GM12878 (cell line): Measurements from ENCODE around the gene ANKAR. TPM values are rescaled to one million over a fixed set of nuclear protein-coding genes. Genes with fewer than 3 reads are reported as not detected.
A peak's percentile ranks its signal among the peaks of the same experiment; 100 is the strongest.

Experiments
- ATAC-seq: fragments of 200-7000 bp; cut with Tn5 transposase; 3 replicates; pipeline ENCODE4 v1.9.1; 2020; ENCODE audit warnings: mild to moderate bottlenecking, moderate library complexity
- Bru-seq: library from RNA; stranded (reverse); fragments of 400-500 nt; gene quantifications from one replicate; lab custom pipeline; 2021; lab: Mats Ljungman, UMichigan
- BruChase-seq, 2 experiments: library from RNA; stranded (reverse); fragments of 400-500 nt; gene quantifications; one replicate each; lab custom pipeline; 2021; lab: Mats Ljungman, UMichigan
- BruUV-seq: library from RNA; stranded (reverse); fragments of 400-500 nt; replicated peaks from 2 replicates; lab custom pipeline; 2021; lab: Mats Ljungman, UMichigan
- CTCF ChIA-PET: fragments of 300-600 bp; sonication (Branson Sonifier 250); formaldehyde crosslinking; extraction: SDS; loops from one replicate; lab custom pipeline; 2021; ENCODE audit warnings: inconsistent platforms; lab: Yijun Ruan, JAX
- POLR2A ChIA-PET: fragments of 350-600 bp; formaldehyde crosslinking; extraction: SDS; loops from one replicate; lab custom pipeline; 2021; ENCODE audit warnings: inconsistent platforms; lab: Charles Lee
- RAD21 ChIA-PET: fragments of 300-600 bp; sonication (Branson Sonifier 250); formaldehyde crosslinking; loops from one replicate; lab custom pipeline; 2023; ENCODE audit warnings: antibody characterized with exemption; ENCODE audit not compliant: unreplicated experiment; lab: Charles Lee
- SMC1A ChIA-PET: fragments of 300-600 bp; sonication (Branson Sonifier 250); formaldehyde crosslinking; loops from one replicate; lab custom pipeline; 2023; ENCODE audit not compliant: unreplicated experiment, uncharacterized antibody; lab: Charles Lee
- DNase-seq: peaks from one replicate; pipeline ENCODE4 v3.0.0-alpha.2; 2011; ENCODE audit warnings: low read depth, low spot score
- FAIRE-seq: peaks from 3 replicates; lab custom pipeline; 2011; peaks lifted over from hg19 to GRCh38; lab: Jason Lieb, UNC
- H2AFZ ChIP-seq: 2 replicates; pipeline ENCODE4 v1.6.0; 2011; ENCODE audit warnings: low read depth, low read length, control low read depth; ENCODE audit not compliant: control insufficient read depth
- H3K27ac ChIP-seq: 2 replicates; pipeline ENCODE4 v1.5.1; 2011; ENCODE audit warnings: control low read depth; ENCODE audit not compliant: control insufficient read depth, insufficient read depth
- H3K27me3 ChIP-seq, 2 experiments: replicated peaks in 1 of 2; 2 replicates each; pipeline versions ENCODE4 v1.6.0 to v1.6.1; 2011; ENCODE audit warnings: low read length in 1 of 2; ENCODE audit not compliant: control insufficient read depth in 2 of 2, insufficient read depth in 2 of 2
- H3K36me3 ChIP-seq, 2 experiments: 2 replicates each; pipeline ENCODE4 v1.5.1; 2011; ENCODE audit warnings: low read length in 1 of 2; ENCODE audit not compliant: control insufficient read depth in 2 of 2, insufficient read depth in 2 of 2
- H3K4me1 ChIP-seq: 2 replicates; pipeline ENCODE4 v1.6.1; 2011; ENCODE audit warnings: mild to moderate bottlenecking, low read length, moderate library complexity, mixed read lengths; ENCODE audit not compliant: control insufficient read depth, insufficient read depth
- H3K4me2 ChIP-seq: 2 replicates; pipeline ENCODE4 v1.6.0; 2011; ENCODE audit warnings: control low read depth; ENCODE audit not compliant: control insufficient read depth, insufficient read depth
- H3K4me3 ChIP-seq: fragments of 200-600 bp; sonication (generic); 2 replicates; pipeline ENCODE4 v1.5.1; 2016
- H3K79me2 ChIP-seq: 2 replicates; pipeline ENCODE4 v1.6.0; 2011; ENCODE audit warnings: low read length; ENCODE audit not compliant: control insufficient read depth, insufficient read depth
- H3K9ac ChIP-seq: 2 replicates; pipeline ENCODE4 v1.8.0; 2011; ENCODE audit warnings: low read length, control low read depth, mixed read lengths; ENCODE audit not compliant: control insufficient read depth, insufficient read depth
- H3K9me3 ChIP-seq: replicated peaks from 3 replicates; pipeline ENCODE4 v1.5.1; 2011; ENCODE audit warnings: mild to moderate bottlenecking, low read length; ENCODE audit not compliant: control insufficient read depth, insufficient read depth
- H4K20me1 ChIP-seq: 2 replicates; pipeline ENCODE4 v1.6.0; 2011; ENCODE audit not compliant: control insufficient read depth, insufficient read depth
- ASH2L ChIP-seq: fragments of 300-600, 200-600 bp; sonication (generic); IDR thresholded peaks from 2 replicates; pipeline ENCODE4 v1.6.1; 2017; ENCODE audit warnings: low read depth, mild to moderate bottlenecking, borderline replicate concordance
- GATAD2B ChIP-seq: fragments of 450-650 bp; conservative IDR thresholded peaks from 2 replicates; pipeline ENCODE4 v1.6.1; 2017; ENCODE audit warnings: low read depth, mild to moderate bottlenecking, moderate library complexity
- IKZF1 ChIP-seq: fragments of 450-650 bp; conservative IDR thresholded peaks from 2 replicates; pipeline ENCODE4 v1.6.1; 2017; ENCODE audit warnings: antibody characterized with exemption, mild to moderate bottlenecking
- IKZF2 ChIP-seq, 2 experiments: fragments of 450-650 bp; IDR thresholded peaks; 2 replicates each; pipeline ENCODE4 v1.6.1; 2017; ENCODE audit warnings: mild to moderate bottlenecking in 2 of 2, moderate library complexity in 2 of 2
- RAD51 ChIP-seq: fragments of 450-650 bp; IDR thresholded peaks from 2 replicates; pipeline ENCODE4 v1.6.1; 2016; ENCODE audit warnings: moderate library complexity, mild to moderate bottlenecking, inconsistent platforms
- STAT3 ChIP-seq: IDR thresholded peaks from 2 replicates; pipeline ENCODE4 v1.6.1; 2011; ENCODE audit warnings: low read depth, low read length, improper control_type of control experiment
- YBX1 ChIP-seq: fragments of 450-650 bp; IDR thresholded peaks from 2 replicates; pipeline ENCODE4 v1.6.1; 2016; ENCODE audit warnings: antibody characterized with exemption
- ZBED1 ChIP-seq: IDR thresholded peaks from 2 replicates; pipeline ENCODE4 v1.6.1; 2016; ENCODE audit warnings: borderline replicate concordance
- ZSCAN29 ChIP-seq: fragments of 450-650 bp; IDR thresholded peaks from 2 replicates; pipeline ENCODE4 v1.6.1; 2017; ENCODE audit warnings: mild to moderate bottlenecking, moderate library complexity
- whole genome bisulfite sequencing: methylation state at CpG from one replicate; pipeline ENCODE4 v1.1.6; 2016; ENCODE audit warnings: low lambda C conversion rate; ENCODE audit not compliant: insufficient replicate concordance, insufficient coverage; ENCODE audit errors: missing lambda C conversion rate; 5-methylcytosine and 5-hydroxymethylcytosine counted together
- in situ Hi-C: fragments of 300-500 bp; cut with MboI; formaldehyde crosslinking; loops from 9 replicates; pipeline ENCODE4 v1.14.3; 2018; ENCODE audit warnings: mixed read lengths
- intact Hi-C: fragments of 100-400 bp; cut with micrococcal nuclease; formaldehyde crosslinking; loops from one replicate; pipeline ENCODE4 v1.14.2; 2022; ENCODE audit not compliant: unreplicated experiment
- long read RNA-seq, 2 experiments: library from polyadenylated mRNA; unstranded; transcript quantifications; one replicate each; pipeline ENCODE4 v2.0.0, GENCODE V29; 2019 to 2020
- polyA minus RNA-seq, 3 experiments: library from RNA; depleted of rRNA, polyadenylated mRNA; stranded (reverse); fragments of >200 nt; gene quantifications; 2 replicates each; pipeline ENCODE4 v1.2.3, GENCODE V29; 2011
- polyA plus RNA-seq, 11 experiments: library from polyadenylated mRNA; depleted of rRNA in 4 of 11; unstranded in 6 of 11; stranded (reverse) in 5 of 11; fragments of >200 nt; fragmentation: Nextera tagmentation in 4 of 11; fragmentation: Illumina TruSeq in 1 of 11; extraction: Ambion mirVana in 4 of 11; extraction: Trizol in 1 of 11; gene quantifications; 1 replicate in 1 of 11; 2 replicates in 10 of 11; pipeline versions ENCODE4 v1.2.1 to v1.2.3, GENCODE V29; 2011 to 2016; ENCODE audit warnings: inconsistent platforms in 2 of 11, missing spikeins in 2 of 11, low read depth in 1 of 11
- total RNA-seq, 4 experiments: library from RNA; depleted of rRNA in 3 of 4; stranded (reverse); fragments of >200 nt in 3 of 4; fragmentation: Illumina TruSeq in 1 of 4; extraction: Trizol in 1 of 4; gene quantifications; 2 replicates each; pipeline versions ENCODE4 v1.2.1 to v1.2.3, GENCODE V29; 2013 to 2021
- TF ChIP-seq, protein P1 (sequence below): fragments of 150-350 bp; IDR thresholded peaks from 2 replicates; pipeline ENCODE4 v1.6.1; 2014; ENCODE audit warnings: mild to moderate bottlenecking, low read depth, low read length
- TF ChIP-seq, protein P2 (sequence below): IDR thresholded peaks from 2 replicates; pipeline ENCODE4 v1.6.1; 2012; ENCODE audit warnings: low read depth, low read length, improper control_type of control experiment

The ANKAR gene, protein sequence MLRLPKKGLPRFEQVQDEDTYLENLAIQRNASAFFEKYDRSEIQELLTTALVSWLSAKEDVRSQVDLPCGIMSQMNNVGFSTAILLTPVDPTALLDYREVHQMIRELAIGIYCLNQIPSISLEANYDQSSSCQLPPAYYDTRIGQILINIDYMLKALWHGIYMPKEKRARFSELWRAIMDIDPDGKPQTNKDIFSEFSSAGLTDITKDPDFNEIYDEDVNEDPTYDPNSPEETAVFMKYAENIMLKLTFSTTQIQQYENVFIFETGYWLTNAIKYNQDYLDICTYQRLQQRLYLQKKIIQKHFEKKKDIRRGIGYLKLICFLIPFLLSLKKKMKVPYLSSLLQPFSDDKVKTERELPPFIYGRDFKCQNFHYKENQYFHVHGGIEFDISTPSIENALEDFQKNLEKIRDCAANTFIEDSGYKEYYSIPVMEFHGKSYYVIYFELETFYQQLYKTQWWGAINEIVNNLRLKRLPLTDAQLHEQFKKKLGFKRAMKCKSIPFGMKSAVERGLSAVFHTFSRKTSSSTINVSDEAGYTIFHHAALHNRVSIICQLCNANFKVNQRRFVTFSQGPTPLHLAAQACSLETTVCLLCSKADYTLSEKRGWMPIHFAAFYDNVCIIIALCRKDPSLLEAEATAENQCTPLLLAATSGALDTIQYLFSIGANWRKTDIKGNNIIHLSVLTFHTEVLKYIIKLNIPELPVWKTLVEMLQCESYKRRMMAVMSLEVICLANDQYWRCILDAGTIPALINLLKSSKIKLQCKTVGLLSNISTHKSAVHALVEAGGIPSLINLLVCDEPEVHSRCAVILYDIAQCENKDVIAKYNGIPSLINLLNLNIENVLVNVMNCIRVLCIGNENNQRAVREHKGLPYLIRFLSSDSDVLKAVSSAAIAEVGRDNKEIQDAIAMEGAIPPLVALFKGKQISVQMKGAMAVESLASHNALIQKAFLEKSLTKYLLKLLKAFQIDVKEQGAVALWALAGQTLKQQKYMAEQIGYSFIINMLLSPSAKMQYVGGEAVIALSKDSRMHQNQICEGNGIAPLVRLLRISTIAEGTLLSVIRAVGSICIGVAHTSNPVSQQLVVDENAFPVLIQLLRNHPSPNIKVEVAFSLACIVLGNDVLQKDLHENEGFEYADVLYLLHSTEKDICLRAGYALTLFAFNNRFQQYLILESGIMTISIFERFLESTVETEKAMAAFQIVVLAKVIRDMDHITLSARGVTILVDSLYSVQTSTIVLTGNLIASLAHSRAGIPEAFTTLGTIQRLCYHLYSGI (N-terminal part only)
- 19.2 and 21.8 TPM in 2 replicates for total RNA-seq (2013; cell fraction: nucleolus; rRNA removed)
- total RNA-seq (2014; rRNA removed) = 3.9 and 4.1 TPM in 2 replicates
- 4.2 and 5.2 TPM in 2 replicates for total RNA-seq (2014; rRNA removed; fragmentation: Illumina TruSeq; extraction: Trizol)
- total RNA-seq (2021) = 1.7 and 2.0 TPM in 2 replicates
- polyA plus RNA-seq (2011; ENCODE audit: low read depth) = 0.87 TPM
- polyA plus RNA-seq (2011; rRNA removed) = 1.7 and 2.4 TPM in 2 replicates
- polyA plus RNA-seq (2011; cell fraction: cytosol; rRNA removed) = 0.33 and 0.67 TPM in 2 replicates
- polyA plus RNA-seq (2011; cell fraction: nucleus; rRNA removed) = 1.4 and 1.5 TPM in 2 replicates
- 1.5 and 1.7 TPM in 2 replicates for polyA plus RNA-seq (2012)
- polyA plus RNA-seq (2014; fragmentation: Illumina TruSeq; extraction: Trizol) = 2.4 and 2.5 TPM in 2 replicates
- 1 to 10 TPM; 1.3 to 2.9 TPM for polyA plus RNA-seq (2014; fragmentation: Nextera tagmentation; extraction: Ambion mirVana)
- polyA plus RNA-seq (2014; rRNA removed) = 2.9 and 3.0 TPM in 2 replicates
- polyA plus RNA-seq (2016; fragmentation: Nextera tagmentation; extraction: Ambion mirVana) = 1 to 10 TPM; 1.9 to 3.3 TPM
- polyA minus RNA-seq (2011; rRNA and poly(A)+ RNA removed) = 2.3 and 2.5 TPM in 2 replicates
- polyA minus RNA-seq (2011; cell fraction: cytosol; rRNA and poly(A)+ RNA removed) = 0.40 and 1.4 TPM in 2 replicates
- polyA minus RNA-seq (2011; cell fraction: nucleus; rRNA and poly(A)+ RNA removed) = 2.9 and 5.5 TPM in 2 replicates
- Bru-seq, nascent RNA = percentile 60 among the genes with signal in this experiment
- BruChase-seq, experiment 1, labeled RNA remaining after a 6-hour chase = percentile 55 among the genes with signal in this experiment
- percentile 62 among the genes with signal in this experiment for BruChase-seq, experiment 2, labeled RNA remaining after a 2-hour chase
- long read RNA-seq, experiment 1 = 0 reads
- long read RNA-seq, experiment 2, partial matches to known transcripts = 2 of 10 reads
- long read RNA-seq, experiment 2, other reads (novel, unspliced or antisense) = 8 of 10 reads

DNA sequence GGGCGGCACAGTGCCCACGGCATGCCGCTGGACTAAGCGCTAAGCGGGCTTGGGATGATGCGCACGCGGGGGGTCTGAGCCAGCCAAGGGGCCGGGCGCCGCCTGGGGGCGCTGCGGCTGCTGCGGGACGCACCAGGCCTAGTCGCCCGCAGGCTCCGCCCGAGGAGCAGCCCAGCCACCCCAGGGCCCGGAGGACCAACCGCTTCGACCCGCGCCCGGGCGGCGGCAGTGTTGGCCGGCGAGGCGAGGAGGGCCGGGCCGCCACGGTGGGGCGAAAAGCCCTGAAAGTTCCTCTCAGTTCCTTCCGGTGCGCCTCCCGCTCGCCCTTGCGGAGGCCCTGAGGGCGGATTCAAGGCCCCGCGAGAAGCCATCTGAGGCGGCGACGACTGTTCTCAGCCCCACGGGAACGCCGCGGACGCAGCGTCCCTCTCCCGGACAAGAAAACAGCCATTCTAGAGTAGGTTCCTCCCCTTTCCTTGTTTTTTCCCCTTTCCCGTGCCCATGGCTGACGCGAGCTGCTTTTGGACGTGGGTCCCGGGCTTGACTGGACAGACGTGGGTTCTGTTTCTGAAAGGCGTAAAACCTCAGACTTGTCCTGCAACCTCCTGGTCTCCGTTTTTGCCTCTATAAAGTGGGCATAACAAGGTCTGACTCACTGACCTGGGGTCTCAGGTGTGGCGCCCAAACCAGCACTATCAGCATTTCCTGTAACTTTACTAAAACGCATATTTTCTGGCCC lies at the start of gene ANKAR:
TSS of gene ANKAR (plus strand) at position 297 of the 739 bp plus-strand sequence. CDS start 1,821 bp downstream, outside the sequence.
- no peaks in the 10 kb centered on the region for H3K79me2 ChIP-seq
- intact Hi-C loops (loop anchor here (1.0 to 2.0 kb wide), 2 partner anchors 13 to 24 kb away; partner anchors contain the start of gene ASNSD1), in situ Hi-C loops (loop anchor here (5.0 kb wide), 1 partner anchor 393 kb away; no protein-coding TSS in a partner anchor)
- H3K9ac ChIP-seq = peak within 1 kb of the TSS; percentile 80
- H3K36me3 ChIP-seq = peaks cover 1 to 6% of the 10 kb centered on the region in 2 experiments; a peak in 3 of 4 replicates
- H3K4me1 ChIP-seq = peaks cover 3% of the 10 kb centered on the region; the same call in 1 of the 2 replicates
- under 1% methylated on average over 43 of the region's 62 CpGs for WGBS
- TSS peak; percentile 53 for BruUV-seq
- H4K20me1 ChIP-seq = no peaks in the 10 kb centered on the region
- H3K27me3 ChIP-seq = no peaks in the 10 kb centered on the region
- H3K9me3 ChIP-seq = peaks cover 4% of the 10 kb centered on the region
- ChIA-PET CTCF (interaction anchor here (0.6 to 11.5 kb wide), 15 partner anchors 10 to 542 kb away, joined by 3 to 163 read pairs (median 4); partner anchors contain the start of genes ASNSD1 and OSGEPL1), POLR2A (interaction anchor here (0.8 to 2.5 kb wide), 5 partner anchors 10 to 91 kb away, joined by 3 to 11 read pairs (median 6); partner anchors contain the start of gene ASNSD1), RAD21 (interaction anchor here (0.8 to 1.9 kb wide), 10 partner anchors 9 to 681 kb away, joined by 3 to 10 read pairs (median 3); partner anchors contain the start of gene OSGEPL1), SMC1A (interaction anchor here (0.9 to 8.9 kb wide), 10 partner anchors 10 to 87 kb away, joined by 3 to 71 read pairs (median 6); partner anchors contain the start of gene ASNSD1)
- FAIRE-seq (peak; percentile 52), ATAC-seq (peak; percentile 98), DNase-seq (peak; percentile 36)
- H3K4me2 ChIP-seq = peak within 1 kb of the TSS; percentile 58
- H3K4me3 ChIP-seq = peak within 1 kb of the TSS; percentile 76
- H2AFZ ChIP-seq = peak within 1 kb of the TSS; percentile 93
- H3K27ac ChIP-seq = peak within 1 kb of the TSS; percentile 93
- TF ChIP-seq, protein P1, sequence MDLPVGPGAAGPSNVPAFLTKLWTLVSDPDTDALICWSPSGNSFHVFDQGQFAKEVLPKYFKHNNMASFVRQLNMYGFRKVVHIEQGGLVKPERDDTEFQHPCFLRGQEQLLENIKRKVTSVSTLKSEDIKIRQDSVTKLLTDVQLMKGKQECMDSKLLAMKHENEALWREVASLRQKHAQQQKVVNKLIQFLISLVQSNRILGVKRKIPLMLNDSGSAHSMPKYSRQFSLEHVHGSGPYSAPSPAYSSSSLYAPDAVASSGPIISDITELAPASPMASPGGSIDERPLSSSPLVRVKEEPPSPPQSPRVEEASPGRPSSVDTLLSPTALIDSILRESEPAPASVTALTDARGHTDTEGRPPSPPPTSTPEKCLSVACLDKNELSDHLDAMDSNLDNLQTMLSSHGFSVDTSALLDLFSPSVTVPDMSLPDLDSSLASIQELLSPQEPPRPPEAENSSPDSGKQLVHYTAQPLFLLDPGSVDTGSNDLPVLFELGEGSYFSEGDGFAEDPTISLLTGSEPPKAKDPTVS = no peak
- no peak for TF ChIP-seq ZBED1
- TF ChIP-seq STAT3 = no peak
- TF ChIP-seq ASH2L = no peak
- TF ChIP-seq IKZF2 (IDR thresholded peaks at IDR 0.05) = peak; percentile 20 to 37; a peak in 2 of 4 replicates
- TF ChIP-seq IKZF1 = peak; percentile 87
- TF ChIP-seq, protein P2, sequence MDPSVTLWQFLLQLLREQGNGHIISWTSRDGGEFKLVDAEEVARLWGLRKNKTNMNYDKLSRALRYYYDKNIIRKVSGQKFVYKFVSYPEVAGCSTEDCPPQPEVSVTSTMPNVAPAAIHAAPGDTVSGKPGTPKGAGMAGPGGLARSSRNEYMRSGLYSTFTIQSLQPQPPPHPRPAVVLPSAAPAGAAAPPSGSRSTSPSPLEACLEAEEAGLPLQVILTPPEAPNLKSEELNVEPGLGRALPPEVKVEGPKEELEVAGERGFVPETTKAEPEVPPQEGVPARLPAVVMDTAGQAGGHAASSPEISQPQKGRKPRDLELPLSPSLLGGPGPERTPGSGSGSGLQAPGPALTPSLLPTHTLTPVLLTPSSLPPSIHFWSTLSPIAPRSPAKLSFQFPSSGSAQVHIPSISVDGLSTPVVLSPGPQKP = 0 out of 2 replicates have a peak, but pooled peaks have one; percentile 68
- peak; percentile 96 for TF ChIP-seq GATAD2B
- no peak for TF ChIP-seq YBX1
- TF ChIP-seq ZSCAN29 = 0 out of 2 replicates have a peak, but pooled peaks have one; percentile 72
- TF ChIP-seq RAD51 = no peak
